Measurements from ENCODE around the gene PDE5A.
"Not testable (repeated sequence)": the region's sequence is repeated elsewhere in the genome, so short reads cannot be mapped to it uniquely, and the experiment has no call there.

Gene PDE5A

GRCh38 chr4:119643306-119644042 is 14.9 kb upstream of the PDE5A start:
- DNase-seq, result no peak

- DNase-seq, result no peak
Observed at GRCh38 chr4:119641765-119642164, 13.2 kb upstream of the PDE5A start.

- DNase-seq, result no peak
Observed at GRCh38 chr4:119638359-119638758, 9.8 kb upstream of the PDE5A start.

- not testable (repeated sequence) for DNase-seq
Observed at GRCh38 chr4:119636851-119637250, 8.2 kb upstream of the PDE5A start.

GRCh38 chr4:119632216-119632615 is 3.6 kb upstream of the PDE5A start:
- no peak for DNase-seq

GRCh38 chr4:119629142-119629471 is 503 bp upstream of the PDE5A start:
- DNase-seq, result no peak

GRCh38 chr4:119627267-119628255 is 1.0 kb downstream of the PDE5A start:
- no peak for DNase-seq

GRCh38 chr4:119626943-119627266 is 1.7 kb downstream of the PDE5A start:
- no peak for DNase-seq

GRCh38 chr4:119626420-119626819 is 2.2 kb downstream of the PDE5A start:
- no peak for DNase-seq

- no peak for DNase-seq
Observed at GRCh38 chr4:119625761-119626160, 2.8 kb downstream of the PDE5A start.

- no peak for DNase-seq
Observed at GRCh38 chr4:119624356-119624755, 4.2 kb downstream of the PDE5A start.

GRCh38 chr4:119623025-119623424 is 5.6 kb downstream of the PDE5A start:
- DNase-seq, result no peak

- no peak for DNase-seq
Observed at GRCh38 chr4:119615068-119615719, 13.4 kb downstream of the PDE5A start.

GRCh38 chr4:119604266-119604665 is 24.3 kb downstream of the PDE5A start:
- DNase-seq, result no peak

- no peak for DNase-seq
Observed at GRCh38 chr4:119602366-119602765, 26.2 kb downstream of the PDE5A start.

GRCh38 chr4:119598521-119598920 is 30.1 kb downstream of the PDE5A start:
- no peak for DNase-seq

GRCh38 chr4:119597377-119597776 is 31.2 kb downstream of the PDE5A start:
- no peak for DNase-seq

- DNase-seq, result no peak
Observed at GRCh38 chr4:119593698-119594097, 34.9 kb downstream of the PDE5A start.

GRCh38 chr4:119592830-119593229 is 35.8 kb downstream of the PDE5A start:
- DNase-seq, result no peak

GRCh38 chr4:119589165-119589564 is 39.4 kb downstream of the PDE5A start:
- no peak for DNase-seq

GRCh38 chr4:119587796-119588195 is 40.8 kb downstream of the PDE5A start:
- DNase-seq, result no peak

GRCh38 chr4:119585771-119586170 is 42.8 kb downstream of the PDE5A start:
- DNase-seq, result no peak

- no peak for DNase-seq
Observed at GRCh38 chr4:119581190-119581873, 47.3 kb downstream of the PDE5A start.

Data from cerebellar nuclear complex (tissue), 1 donor.